Stimulated activated CD8-positive, alpha-beta memory T cell treated with anti-CD3 and anti-CD28 coated beads, Interleukin-7, amount 100 ng/mL, for 4 hours (primary cell): ENCODE data around the gene FYN.
A peak's percentile ranks its signal among the peaks of the same experiment; 100 is the strongest.

Experiments
- DNase-seq, 2 donors: peaks; one replicate each; pipeline ENCODE4 v3.0.0-alpha.2; 2020; ENCODE audit warnings: low read depth in 2 of 2

The FYN gene

GRCh38 chr6:111710911-111711310 lies 162.3 kb downstream of the FYN start:
- DNase-seq, result no peak

- no peak for DNase-seq
Measured at GRCh38 chr6:111710439-111710838, 162.8 kb downstream of the FYN start.

- DNase-seq, result peak in 1 of 2 donors; percentile 23
Measured at GRCh38 chr6:111709615-111710398, 163.4 kb downstream of the FYN start.

GRCh38 chr6:111709201-111709600 lies 164.1 kb downstream of the FYN start:
- no peak for DNase-seq

- DNase-seq, result no peak
Measured at GRCh38 chr6:111707773-111708172, 165.5 kb downstream of the FYN start.

GRCh38 chr6:111706841-111707391 lies 166.3 kb downstream of the FYN start:
- no peak for DNase-seq

GRCh38 chr6:111703723-111704122 lies 169.5 kb downstream of the FYN start:
- no peak for DNase-seq

GRCh38 chr6:111702268-111702667 lies 171.0 kb downstream of the FYN start:
- no peak for DNase-seq

GRCh38 chr6:111701146-111701545 lies 172.1 kb downstream of the FYN start:
- DNase-seq, result no peak

- DNase-seq, result no peak
Measured at GRCh38 chr6:111700135-111700690, 173.0 kb downstream of the FYN start.

- no peak for DNase-seq
Measured at GRCh38 chr6:111699123-111699522, 174.1 kb downstream of the FYN start.

GRCh38 chr6:111696814-111697213 lies 176.4 kb downstream of the FYN start:
- DNase-seq, result no peak

GRCh38 chr6:111692327-111693164 lies 180.7 kb downstream of the FYN start:
- DNase-seq, result no peak

GRCh38 chr6:111691345-111692225 lies 181.7 kb downstream of the FYN start:
- no peak for DNase-seq

GRCh38 chr6:111689946-111690345 lies 183.3 kb downstream of the FYN start:
- DNase-seq, result no peak

GRCh38 chr6:111689419-111689818 lies 183.8 kb downstream of the FYN start:
- DNase-seq, result no peak

- DNase-seq, result no peak
Measured at GRCh38 chr6:111688331-111688730, 184.9 kb downstream of the FYN start.

- DNase-seq, result no peak
Measured at GRCh38 chr6:111687652-111688051, 185.6 kb downstream of the FYN start.

- DNase-seq, result no peak
Measured at GRCh38 chr6:111686932-111687266, 186.4 kb downstream of the FYN start.

GRCh38 chr6:111686249-111686931 lies 186.9 kb downstream of the FYN start:
- DNase-seq, result no peak

GRCh38 chr6:111685526-111685925 lies 187.7 kb downstream of the FYN start:
- DNase-seq, result no peak
